Mucosa of rectum (tissue), 2 donors: ENCODE data around the gene OR56A1.
"Not testable (repeated sequence)": the region's sequence is repeated elsewhere in the genome, so short reads cannot be mapped to it uniquely, and the experiment has no call there.

Experiments used
- H3K27ac ChIP-seq, 2 donors: one replicate each; pipeline ENCODE4 v1.7.0; 2013; ENCODE audit warnings: inconsistent platforms in 2 of 2, low read depth in 2 of 2, low read length in 2 of 2
- H3K27me3 ChIP-seq, 2 donors: one replicate each; pipeline ENCODE4 v1.7.0; 2013; ENCODE audit warnings: low read length in 2 of 2; ENCODE audit not compliant: control insufficient read depth in 2 of 2, insufficient read depth in 2 of 2
- H3K36me3 ChIP-seq, 2 donors: one replicate each; pipeline ENCODE4 v1.7.0; 2013; ENCODE audit warnings: low read length in 2 of 2; ENCODE audit not compliant: control insufficient read depth in 2 of 2, insufficient read depth in 2 of 2
- H3K4me1 ChIP-seq, 2 donors: one replicate each; pipeline ENCODE4 v1.7.0; 2013; ENCODE audit warnings: low read length in 2 of 2, mild to moderate bottlenecking in 1 of 2; ENCODE audit not compliant: control insufficient read depth in 2 of 2, insufficient read depth in 2 of 2
- H3K4me3 ChIP-seq, 2 donors: one replicate each; pipeline ENCODE4 v1.7.0; 2013; ENCODE audit warnings: low read length in 2 of 2
- H3K9ac ChIP-seq, 2 donors: one replicate each; pipeline ENCODE4 v1.7.0; 2013; ENCODE audit warnings: low read length in 2 of 2, low read depth in 1 of 2, mild to moderate bottlenecking in 1 of 2
- H3K9me3 ChIP-seq, 2 donors: one replicate each; pipeline ENCODE4 v1.7.0; 2013; ENCODE audit warnings: low read length in 2 of 2; ENCODE audit not compliant: control insufficient read depth in 2 of 2
- donor health status: healthy.
- donor health status: Normal muscosa, but diverticular disease.

Gene OR56A1

GRCh38 chr11:6030708-6031405 is at the start of gene OR56A1:
Gene OR56A1, minus strand, starts transcription at chr11:6030758. Its CDS starts 3,066 bp downstream, at chr11:6027692.
- Histone ChIP-seq H3K9ac (no peak within 1 kb of the TSS), H3K9me3 (no peaks in the 10 kb centered on the region), H3K4me1 (no peaks in the 10 kb centered on the region), H3K36me3 (no peaks in the 10 kb centered on the region), H3K4me3 (no peak within 1 kb of the TSS), H3K27me3 (no peaks in the 10 kb centered on the region), H3K27ac (no peak within 1 kb of the TSS)

GRCh38 chr11:6079463-6079862 is 48.9 kb upstream of the OR56A1 start:
- no peaks in the 10 kb centered on the region for H3K36me3 ChIP-seq
- no peak overlapping the region for H3K4me3 ChIP-seq
- H3K27me3 ChIP-seq = no peaks in the 10 kb centered on the region
- H3K9me3 ChIP-seq = no peaks in the 10 kb centered on the region
- no peak overlapping the region for H3K9ac ChIP-seq
- no peak overlapping the region for H3K27ac ChIP-seq
- H3K4me1 ChIP-seq = no peaks in the 10 kb centered on the region

- Histone ChIP-seq H3K27me3 (no peaks in the 10 kb centered on the region), H3K9me3 (no peaks in the 10 kb centered on the region), H3K4me3 (no peak overlapping the region), H3K9ac (no peak overlapping the region), H3K4me1 (no peaks in the 10 kb centered on the region), H3K36me3 (no peaks in the 10 kb centered on the region), H3K27ac (no peak overlapping the region)
These were observed 47.2 kb upstream of the OR56A1 start for GRCh38 chr11:6077723-6078122.

GRCh38 chr11:6076443-6076842 is 45.9 kb upstream of the OR56A1 start:
- not testable (repeated sequence) for H3K27ac ChIP-seq, H3K27me3 ChIP-seq, H3K4me3 ChIP-seq, H3K9ac ChIP-seq, H3K4me1 ChIP-seq, H3K36me3 ChIP-seq, H3K9me3 ChIP-seq

GRCh38 chr11:6067502-6067901 is 36.9 kb upstream of the OR56A1 start:
- Histone ChIP-seq H3K27me3 (no peaks in the 10 kb centered on the region), H3K27ac (no peak overlapping the region), H3K9me3 (no peaks in the 10 kb centered on the region), H3K4me1 (no peaks in the 10 kb centered on the region), H3K36me3 (no peaks in the 10 kb centered on the region), H3K4me3 (no peak overlapping the region), H3K9ac (no peak overlapping the region)

- H3K9me3 ChIP-seq = no peaks in the 10 kb centered on the region
These were observed 32.3 kb upstream of the OR56A1 start for GRCh38 chr11:6062691-6063358.

GRCh38 chr11:6061475-6061874 is 30.9 kb upstream of the OR56A1 start:
- no peaks in the 10 kb centered on the region for H3K27me3 ChIP-seq
- no peaks in the 10 kb centered on the region for H3K36me3 ChIP-seq
- H3K9me3 ChIP-seq = no peaks in the 10 kb centered on the region
- H3K4me3 ChIP-seq = no peak overlapping the region
- H3K27ac ChIP-seq = no peak overlapping the region
- no peak overlapping the region for H3K9ac ChIP-seq
- H3K4me1 ChIP-seq = no peaks in the 10 kb centered on the region

More at GRCh38 chr11:6062691-6063358, 32.3 kb upstream of the OR56A1 start:
- no peaks in the 10 kb centered on the region for H3K27me3 ChIP-seq
- H3K9ac ChIP-seq = no peak overlapping the region
- H3K36me3 ChIP-seq = no peaks in the 10 kb centered on the region
- no peak overlapping the region for H3K27ac ChIP-seq
- H3K4me3 ChIP-seq = no peak overlapping the region
- no peaks in the 10 kb centered on the region for H3K4me1 ChIP-seq

- no peaks in the 10 kb centered on the region for H3K27me3 ChIP-seq
- H3K36me3 ChIP-seq = no peaks in the 10 kb centered on the region
- H3K4me3 ChIP-seq = no peak overlapping the region
- H3K27ac ChIP-seq = no peak overlapping the region
- H3K9ac ChIP-seq = no peak overlapping the region
- no peaks in the 10 kb centered on the region for H3K4me1 ChIP-seq
- H3K9me3 ChIP-seq = no peaks in the 10 kb centered on the region
These were observed 26.9 kb upstream of the OR56A1 start for GRCh38 chr11:6057452-6057851.

GRCh38 chr11:6055569-6055968 is 25.0 kb upstream of the OR56A1 start:
- H3K9me3 ChIP-seq = no peaks in the 10 kb centered on the region
- no peak overlapping the region for H3K4me3 ChIP-seq
- H3K36me3 ChIP-seq = no peaks in the 10 kb centered on the region
- H3K9ac ChIP-seq = no peak overlapping the region
- H3K4me1 ChIP-seq = no peaks in the 10 kb centered on the region
- no peaks in the 10 kb centered on the region for H3K27me3 ChIP-seq
- no peak overlapping the region for H3K27ac ChIP-seq

GRCh38 chr11:6052374-6052773 is 21.8 kb upstream of the OR56A1 start:
- no peaks in the 10 kb centered on the region for H3K27me3 ChIP-seq
- no peak overlapping the region for H3K27ac ChIP-seq
- no peaks in the 10 kb centered on the region for H3K36me3 ChIP-seq
- H3K4me1 ChIP-seq = no peaks in the 10 kb centered on the region
- H3K9ac ChIP-seq = no peak overlapping the region
- H3K4me3 ChIP-seq = no peak overlapping the region
- H3K9me3 ChIP-seq = no peaks in the 10 kb centered on the region
